ENCODE data around the gene RANGRF. TPM values are rescaled to one million over a fixed set of nuclear protein-coding genes. Genes with fewer than 3 reads are reported as not detected.

Gene RANGRF
- total RNA-seq, 1 experiment from 2014 or later: 15.9 TPM

- DNase-seq (ENCODE audit: low read depth): no peak
Observed at GRCh38 chr17:8312726-8313600, 24.5 kb downstream of the RANGRF start.

GRCh38 chr17:8314797-8315763 is 26.6 kb downstream of the RANGRF start:
- no peak for DNase-seq (ENCODE audit: low read depth)

- DNase-seq (ENCODE audit: low read depth): no peak
Observed at GRCh38 chr17:8315764-8316217, 27.3 kb downstream of the RANGRF start.

GRCh38 chr17:8318010-8318935 is 29.8 kb downstream of the RANGRF start:
- no peak for DNase-seq (ENCODE audit: low read depth)

- DNase-seq (ENCODE audit: low read depth): no peak
Observed at GRCh38 chr17:8320262-8320661, 31.8 kb downstream of the RANGRF start.

GRCh38 chr17:8320990-8321389 is 32.5 kb downstream of the RANGRF start:
- DNase-seq (ENCODE audit: low read depth): no peak

- no peak for DNase-seq (ENCODE audit: low read depth)
Observed at GRCh38 chr17:8322061-8322460, 33.6 kb downstream of the RANGRF start.

- DNase-seq (ENCODE audit: low read depth): no peak
Observed at GRCh38 chr17:8324132-8324531, 35.7 kb downstream of the RANGRF start.

GRCh38 chr17:8324923-8325322 is 36.5 kb downstream of the RANGRF start:
- no peak for DNase-seq (ENCODE audit: low read depth)

- no peak for DNase-seq (ENCODE audit: low read depth)
Observed at GRCh38 chr17:8326511-8327302, 38.2 kb downstream of the RANGRF start.

- no peak for DNase-seq (ENCODE audit: low read depth)
Observed at GRCh38 chr17:8327303-8327649, 38.8 kb downstream of the RANGRF start.

GRCh38 chr17:8332128-8332527 is 43.7 kb downstream of the RANGRF start:
- no peak for DNase-seq (ENCODE audit: low read depth)

- DNase-seq (ENCODE audit: low read depth): no peak
Observed at GRCh38 chr17:8332688-8333087, 44.2 kb downstream of the RANGRF start.

- DNase-seq (ENCODE audit: low read depth): no peak
Observed at GRCh38 chr17:8333281-8333680, 44.8 kb downstream of the RANGRF start.

- no peak for DNase-seq (ENCODE audit: low read depth)
Observed at GRCh38 chr17:8337802-8338752, 49.6 kb downstream of the RANGRF start.

- no peak for DNase-seq (ENCODE audit: low read depth)
Observed at GRCh38 chr17:8338753-8339140, 50.3 kb downstream of the RANGRF start.

GRCh38 chr17:8339540-8339939 is 51.1 kb downstream of the RANGRF start, which contains the start of gene ODF4:
ODF4 (plus strand) TSS chr17:8339840; CDS start chr17:8340052, 212 bp downstream.
- no peak for DNase-seq (ENCODE audit: low read depth)
